NCI-H146 treated with DMSO at 0.1 percent for 48 hours (cell line): ENCODE results near the gene CNTRL.

Experiments
- DNase-seq: peaks from one replicate; lab custom pipeline; 2025; ENCODE audit not compliant: unreplicated experiment; lab: John Stamatoyannopoulos, UW

CNTRL gene

DNA sequence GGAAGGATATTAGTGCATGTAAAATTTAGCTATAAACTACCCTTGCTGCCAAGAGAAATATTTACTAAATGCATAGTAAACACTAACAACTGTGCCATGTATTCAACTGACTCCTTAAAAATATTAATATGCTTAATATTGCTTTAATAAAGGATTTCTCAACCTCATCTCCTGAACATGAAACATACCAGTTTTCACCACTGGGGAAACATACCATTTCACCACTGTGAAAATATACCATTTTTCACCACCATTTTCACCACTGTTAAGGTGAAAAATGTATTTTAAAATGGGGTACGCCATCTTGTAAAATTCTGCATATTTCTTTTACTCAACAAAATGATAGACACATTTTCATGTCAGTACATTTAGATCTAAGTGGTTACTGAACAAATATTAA, 122.4 kb downstream of the CNTRL start:
- DNase-seq, result no peak

DNA sequence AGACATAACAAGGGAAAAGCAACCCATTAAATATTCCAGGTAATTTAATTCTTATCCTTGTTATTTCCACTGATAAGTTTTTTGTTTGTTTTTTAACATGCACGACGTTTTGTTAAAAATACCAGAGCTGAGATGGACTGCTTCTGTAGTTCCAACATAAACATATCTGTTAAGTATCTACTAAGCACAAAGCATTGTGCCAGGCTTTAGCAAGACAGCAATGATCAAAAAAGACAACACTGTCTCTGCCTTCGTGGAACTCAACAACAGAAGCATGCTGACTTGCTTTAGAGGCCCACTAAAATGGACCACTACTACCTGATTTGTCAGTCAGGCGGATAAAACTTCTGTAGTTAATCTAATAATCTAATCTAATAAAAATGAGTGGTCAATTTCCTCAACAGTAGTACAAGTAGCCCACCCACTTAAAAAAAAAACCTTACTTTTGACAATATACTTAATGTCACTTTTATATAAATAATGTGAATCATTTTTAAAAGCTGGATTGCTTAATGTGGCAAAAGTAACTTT, 123.8 kb downstream of the CNTRL start:
- DNase-seq, result no peak

DNA sequence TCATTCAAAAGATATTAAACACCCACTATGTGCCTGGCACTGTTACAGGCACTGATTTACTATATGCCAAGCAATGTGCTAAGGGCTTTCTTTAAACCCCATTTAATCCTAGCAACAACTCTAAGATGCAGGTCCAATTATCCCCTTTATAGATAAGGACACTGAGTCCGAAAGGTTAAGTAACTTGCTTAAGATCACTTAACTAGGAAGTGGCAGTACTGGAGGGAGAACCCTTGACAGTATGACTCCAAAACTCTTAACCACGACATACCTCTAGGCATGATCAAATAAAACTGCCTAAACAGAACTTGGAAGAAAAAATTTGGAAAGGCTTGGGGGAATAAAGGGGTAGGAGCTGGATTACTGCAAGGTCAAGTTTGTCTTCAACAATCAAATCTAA, 125.2 kb downstream of the CNTRL start:
- DNase-seq, result no peak

GRCh38 chr9:121200356-121200755, 125.6 kb downstream of the CNTRL start:
- no peak for DNase-seq

DNA sequence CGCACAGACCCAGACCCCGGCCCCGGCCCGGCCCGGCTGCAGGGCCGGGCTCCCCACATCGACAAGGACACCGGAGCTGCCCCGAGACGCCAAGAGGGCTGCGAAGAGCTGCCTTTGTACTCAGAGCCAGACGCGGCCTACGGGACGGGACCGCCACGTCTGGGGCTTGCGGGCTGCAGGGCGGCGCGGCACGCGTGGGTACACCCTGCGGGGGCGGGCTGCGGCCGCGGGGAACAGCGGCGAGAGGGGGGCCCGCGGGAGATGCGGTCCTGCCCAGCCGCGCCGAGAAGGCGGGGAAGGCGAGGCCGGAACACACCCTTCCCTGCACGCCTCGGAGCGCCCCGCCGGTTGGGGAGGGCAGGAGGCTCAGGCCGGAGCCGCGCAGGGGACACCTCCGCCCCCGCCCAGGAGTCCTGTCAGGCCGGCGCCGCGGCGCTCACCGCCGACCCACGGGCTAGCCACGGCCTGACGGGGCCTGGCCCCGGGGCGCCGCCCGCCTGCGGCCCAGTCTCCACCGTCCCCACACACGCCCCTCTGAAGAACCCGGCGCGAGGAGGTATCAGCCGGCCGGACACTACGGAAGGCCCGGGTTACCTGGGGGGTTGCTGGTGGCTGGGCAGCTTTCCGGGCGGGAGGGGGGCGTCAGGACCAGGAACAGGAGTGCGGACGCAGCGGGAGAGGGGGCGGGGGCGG, 126.4 kb downstream of the CNTRL start:
- no peak for DNase-seq

DNA sequence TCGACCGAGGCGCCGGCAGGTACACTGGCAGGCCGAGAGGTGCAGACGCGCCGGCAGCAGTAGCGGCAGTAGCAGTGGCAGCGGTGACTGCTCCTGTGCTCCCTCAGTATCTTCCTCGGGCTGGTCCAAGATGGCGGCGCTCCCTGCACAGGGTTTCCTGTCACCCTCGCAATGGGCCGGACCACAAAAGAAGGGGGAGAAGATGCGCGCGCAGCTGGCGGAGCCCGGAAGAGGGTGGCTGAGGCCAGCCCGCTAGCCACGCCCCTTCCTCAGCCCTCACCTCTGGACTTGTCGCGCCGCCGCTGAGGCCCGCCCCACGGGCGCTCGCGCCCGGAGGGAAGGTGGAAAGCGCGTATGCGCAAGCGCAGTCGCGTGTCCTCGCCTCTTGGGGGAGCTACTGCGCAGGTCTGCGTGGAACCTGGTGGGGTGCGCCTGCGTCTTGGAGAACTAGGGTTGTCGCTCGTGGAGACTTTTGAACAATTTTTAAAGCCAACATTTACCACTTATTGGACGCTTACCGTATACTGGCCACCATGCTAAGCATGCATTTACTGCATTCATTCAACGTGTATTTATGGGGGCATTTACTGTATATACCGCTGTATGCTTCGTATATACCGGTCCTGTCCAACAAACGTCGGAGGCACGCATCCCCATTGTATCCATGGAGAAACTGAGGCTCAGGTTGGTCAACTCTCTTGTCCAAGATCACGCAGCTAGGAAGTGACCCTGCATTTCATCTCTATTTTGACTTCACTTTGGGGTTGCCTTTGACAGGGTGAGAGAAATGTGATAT, 127.2 kb downstream of the CNTRL start, which contains the start of gene RAB14:
TSS of gene RAB14 (minus strand) at position 132 of the 796 bp plus-strand sequence. CDS start 8,457 bp downstream, outside the sequence.
- DNase-seq, result peak; percentile 91

DNA sequence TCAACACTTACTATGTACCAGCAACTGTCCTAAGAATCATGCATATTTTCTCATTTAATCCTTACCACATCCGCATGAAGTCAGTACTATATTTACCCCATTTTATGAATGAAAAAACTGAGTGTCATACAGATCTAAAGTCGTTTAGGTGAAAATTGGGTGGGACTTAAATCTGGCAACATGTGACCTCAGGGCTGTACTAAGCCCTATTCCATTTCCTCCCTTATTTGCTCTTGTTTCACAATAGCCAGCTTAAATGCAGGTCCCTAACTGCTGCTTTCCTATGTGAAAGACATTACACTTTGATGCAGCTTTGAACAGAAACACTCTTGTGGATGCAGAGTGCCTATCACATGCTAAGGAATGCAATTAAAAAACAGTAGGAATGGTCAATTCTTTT, 129.4 kb downstream of the CNTRL start:
- no peak for DNase-seq

DNA sequence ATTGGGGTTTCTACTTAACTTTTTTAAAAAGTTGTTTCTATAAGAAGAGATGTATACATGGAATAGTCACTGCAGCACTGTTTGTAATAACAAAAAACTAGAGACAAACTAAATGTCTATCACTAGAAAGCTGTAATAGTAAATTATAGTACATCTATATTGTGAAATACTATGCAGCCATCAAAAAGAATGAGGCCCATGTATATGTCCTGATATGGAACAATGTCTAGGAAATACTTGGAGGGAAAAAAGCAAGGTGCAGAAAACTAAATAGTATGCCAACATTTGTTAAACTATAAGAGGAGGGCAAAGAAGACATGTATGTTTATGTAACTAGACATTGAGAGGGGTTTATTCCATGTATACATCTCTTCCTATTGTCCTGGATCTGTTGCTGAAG, 129.9 kb downstream of the CNTRL start:
- DNase-seq, result no peak

DNA sequence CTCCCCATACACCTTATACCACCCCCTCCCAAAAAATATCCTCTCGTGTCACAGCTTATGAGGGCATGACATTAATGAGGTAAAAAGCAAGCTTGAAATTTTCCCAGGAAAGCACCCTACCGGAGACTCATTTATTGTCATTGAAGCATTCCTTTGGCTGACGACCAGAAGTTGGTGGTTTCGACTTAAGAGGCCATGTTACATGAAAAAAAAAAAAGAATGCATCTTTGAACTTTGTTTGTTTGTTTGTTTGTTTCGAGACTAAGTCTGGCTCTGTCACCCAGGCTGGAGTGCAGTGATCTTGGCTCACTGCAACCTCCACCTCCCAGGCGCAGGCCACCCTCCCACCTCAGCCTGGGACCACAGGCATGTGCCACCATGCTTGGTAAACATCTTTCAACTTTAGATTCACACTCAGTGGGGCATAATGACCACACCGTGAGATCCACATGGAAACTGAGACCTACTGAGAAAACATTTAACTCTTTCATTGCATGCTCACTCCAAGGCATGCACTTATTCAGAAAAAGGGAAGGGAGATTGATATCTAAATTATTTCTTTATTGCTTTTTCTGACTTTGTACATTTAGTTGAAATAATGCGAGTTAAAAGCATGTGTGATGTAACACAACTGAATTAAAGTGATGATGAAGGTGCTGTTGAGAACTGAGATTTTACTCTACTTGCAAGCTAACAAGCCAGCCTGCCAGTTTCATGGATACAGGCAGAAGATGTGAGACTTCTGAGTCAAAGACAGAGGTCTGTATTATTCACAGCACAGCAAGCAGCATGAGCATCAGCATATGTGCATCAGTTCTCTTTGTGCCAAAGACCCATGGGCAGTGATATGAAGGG, 132.0 kb downstream of the CNTRL start:
- no peak for DNase-seq

- no peak for DNase-seq
These were observed 132.7 kb downstream of the CNTRL start for GRCh38 chr9:121207371-121207940.

- DNase-seq, result no peak
These were observed 135.8 kb downstream of the CNTRL start for GRCh38 chr9:121210536-121210935.

DNA sequence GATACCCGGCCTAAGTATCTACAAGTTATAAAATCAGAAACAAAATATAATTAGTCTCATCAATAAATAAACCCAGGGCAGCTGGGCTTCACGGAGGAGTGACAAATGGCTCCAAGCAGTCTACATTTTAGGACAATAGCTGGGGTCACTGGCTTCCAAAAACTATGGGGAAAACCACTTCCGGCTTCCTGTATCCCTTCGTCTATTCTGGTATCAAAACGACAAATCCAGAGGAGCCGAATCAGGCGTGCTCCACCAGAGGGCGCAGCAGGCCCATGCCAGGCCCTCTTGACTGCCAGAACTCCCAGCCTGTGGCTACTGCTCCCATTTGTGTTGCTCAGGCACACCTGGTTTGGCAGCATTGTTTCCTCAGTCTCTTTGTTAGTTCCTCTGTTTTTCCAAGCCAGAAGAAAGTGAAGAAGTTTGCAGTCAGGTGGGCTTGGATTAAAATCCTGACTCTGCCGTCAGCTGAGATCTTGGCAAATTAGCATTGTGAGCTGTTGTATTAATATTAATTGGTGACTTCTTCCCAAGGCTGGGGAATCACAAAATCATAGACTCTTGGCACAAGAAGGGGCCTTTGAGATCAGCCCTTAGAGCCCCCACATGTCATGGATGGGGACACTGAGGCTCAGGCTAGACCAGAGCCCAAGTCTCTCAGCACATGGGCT, 138.5 kb downstream of the CNTRL start:
- peak; percentile 33 for DNase-seq

DNA sequence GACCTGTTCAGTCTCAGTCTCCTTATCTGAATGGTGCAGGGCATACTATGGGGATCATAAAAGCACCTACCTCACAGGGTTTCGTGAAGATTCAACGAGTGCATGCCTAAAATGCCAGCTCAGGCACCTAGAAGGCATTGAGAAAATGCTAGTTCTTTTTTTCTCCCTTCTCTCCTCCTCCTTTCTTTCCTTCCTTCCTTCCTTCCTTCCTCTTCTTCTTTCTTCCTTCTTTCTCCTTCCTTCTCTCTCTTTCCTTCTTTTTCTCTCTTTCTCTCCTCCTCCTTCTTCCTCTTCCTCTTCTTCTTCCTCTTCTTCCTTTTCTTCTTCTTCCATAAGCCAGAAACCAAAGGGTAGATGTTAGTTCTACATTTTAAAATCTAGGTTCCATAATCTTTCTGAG, 139.2 kb downstream of the CNTRL start:
- no peak for DNase-seq

- no peak for DNase-seq
These were observed 141.6 kb downstream of the CNTRL start for GRCh38 chr9:121216271-121216805.

GRCh38 chr9:121217609-121218292, 143.0 kb downstream of the CNTRL start:
- no peak for DNase-seq

DNA sequence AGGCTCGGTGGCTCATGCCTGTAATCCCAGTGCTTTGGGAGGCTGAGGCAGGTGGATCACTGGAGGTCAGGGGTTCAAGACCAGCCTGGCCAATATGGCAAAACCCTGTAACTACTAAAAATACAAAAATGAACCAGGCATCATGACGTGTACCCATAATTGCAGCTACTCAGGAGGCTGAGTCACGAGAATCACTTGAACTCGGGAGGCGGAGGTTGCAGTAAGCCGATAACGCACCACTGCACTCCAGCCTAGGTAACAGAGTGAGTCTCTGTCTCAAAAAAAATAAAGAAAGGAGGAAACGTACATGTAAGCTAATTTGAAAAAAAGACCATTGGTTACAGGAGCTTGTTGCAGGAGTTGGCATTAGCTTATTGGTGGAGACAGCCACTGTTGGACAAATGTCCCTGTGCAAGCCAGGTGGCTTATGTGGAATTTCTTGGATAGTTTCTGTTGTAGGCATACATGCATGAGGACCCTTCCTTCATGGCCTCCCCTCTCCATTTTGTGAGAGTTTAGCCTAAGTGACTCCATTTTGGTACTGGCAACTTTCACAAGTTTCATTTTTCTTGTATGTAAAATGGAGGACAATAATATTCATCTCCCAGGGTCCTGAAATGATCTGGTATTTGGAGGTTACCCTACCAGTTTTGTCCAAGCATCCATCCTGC, 143.7 kb downstream of the CNTRL start:
- no peak for DNase-seq

DNA sequence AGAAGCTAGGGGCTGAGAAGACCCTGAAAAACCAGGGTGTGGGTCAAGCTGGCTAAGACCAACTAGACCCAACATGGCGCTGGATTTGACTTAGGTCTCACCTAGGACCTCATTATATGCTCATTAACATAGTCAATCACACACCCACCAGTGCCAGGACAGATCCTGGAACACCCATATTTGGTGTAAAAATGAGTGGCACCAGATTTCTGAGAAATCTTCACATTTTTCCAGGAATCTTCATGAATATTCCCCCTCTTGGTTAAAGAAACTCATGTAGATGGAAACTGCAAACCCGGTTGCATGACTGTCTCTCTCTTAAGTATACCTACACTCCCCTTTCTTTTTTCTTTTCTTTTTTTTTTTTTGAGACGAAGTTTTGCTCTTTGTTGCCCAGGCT, 144.8 kb downstream of the CNTRL start:
- no peak for DNase-seq

- DNase-seq, result no peak
These were observed 146.4 kb downstream of the CNTRL start for GRCh38 chr9:121220996-121221663.
